Adrenal gland (tissue), 12 donors: ENCODE measurements around the gene EIF5B. TPM values are rescaled to one million over a fixed set of nuclear protein-coding genes. Genes with fewer than 3 reads are reported as not detected.

Experiments used
- DNase-seq, 7 donors: peaks; one replicate each; pipeline ENCODE4 v3.0.0-alpha.2; 2019 to 2020
- H3K27ac ChIP-seq, 5 donors: fragments of 200-600 bp; sonication (generic) in 4 of 5; 1 replicate in 3 of 5; 2 replicates in 2 of 5; pipeline versions ENCODE4 v1.5.1 to v1.8.0; 2016 to 2020; ENCODE audit warnings: mild to moderate bottlenecking in 1 of 5
- H3K27me3 ChIP-seq: fragments of 200-600 bp; 2 replicates; pipeline ENCODE4 v1.8.0; 2021
- H3K36me3 ChIP-seq, 2 donors: fragments of 200-600 bp; replicated peaks in 1 of 2; 1 replicate in 1 of 2; 2 replicates in 1 of 2; pipeline versions ENCODE4 v1.5.1 to v1.8.0; 2018 to 2022
- H3K4me1 ChIP-seq, 2 donors: fragments of 200-600 bp; replicated peaks in 1 of 2; 1 replicate in 1 of 2; 2 replicates in 1 of 2; pipeline versions ENCODE4 v1.5.1 to v1.8.0; 2018 to 2021
- H3K4me3 ChIP-seq, 4 donors: fragments of 200-600 bp; sonication (generic) in 3 of 4; one replicate each; pipeline ENCODE4 v1.5.1; 2016 to 2018
- H3K9me3 ChIP-seq, 3 donors: fragments of 200-600 bp; sonication (generic) in 1 of 3; replicated peaks in 1 of 3; 1 replicate in 2 of 3; 2 replicates in 1 of 3; pipeline versions ENCODE4 v1.5.1 to v1.8.0; 2016 to 2021
- POLR2A ChIP-seq, 2 donors: fragments of 450-650 bp; IDR thresholded peaks; one replicate each; pipeline ENCODE4 v1.6.1; 2017; ENCODE audit warnings: antibody characterized with exemption in 2 of 2, mild to moderate bottlenecking in 2 of 2, moderate library complexity in 1 of 2
- WGBS, 4 donors: extraction: QIAGEN DNeasy Blood & Tissue Kit in 2 of 4; methylation state at CpG; one replicate each; pipeline versions ENCODE4 v1.1.5 to v1.1.7; 2013 to 2017; 5-methylcytosine and 5-hydroxymethylcytosine counted together
- intact Hi-C, 2 donors: fragments of 100-400 bp; cut with DNase I; formaldehyde crosslinking; loops; one replicate each; pipeline versions ENCODE4 v1.14.1 to v1.15.0; 2022 to 2023
- polyA plus RNA-seq, 3 donors: library from polyadenylated mRNA; stranded (reverse); fragments of 200-250 nt in 2 of 3; fragments of 350-450 nt in 1 of 3; fragmentation: Illumina TruSeq in 1 of 3; extraction: RNeasy Lipid Tissue Mini Kit (QIAGEN cat#74804) in 1 of 3; gene quantifications; one replicate each; pipeline ENCODE4 v1.2.3, GENCODE V29; 2013 to 2014
- total RNA-seq, 9 donors: library from RNA; depleted of rRNA in 4 of 9; stranded (reverse); fragments of >200 nt in 4 of 9; fragments of 120-200 nt in 1 of 9; fragmentation: NEBNext Ultra II Directional in 1 of 9; extraction: Animal tissue kit (Norgen Biotek cat#: 25700) in 1 of 9; gene quantifications; one replicate each; pipeline versions ENCODE4 v1.1.0 to v1.2.4, GENCODE V29; 2013 to 2023
- TF ChIP-seq, protein P1 (sequence below), 6 experiments: fragments of 450-650 bp in 4 of 6; fragments of 200-600 bp in 2 of 6; sonication (generic) in 1 of 6; IDR thresholded peaks; 1 replicate in 5 of 6; 2 replicates in 1 of 6; pipeline versions ENCODE4 v1.5.1 to v1.8.0; 2016 to 2021; ENCODE audit warnings: antibody characterized with exemption in 6 of 6, mild to moderate bottlenecking in 2 of 6, moderate library complexity in 1 of 6
- donor health status: healthy with polysubstance abuse.
- donor health status: Bipolar disorder and iron deficiency.
- donor health status: DM: yes; HTN: yes; CAD: no.
- donor health status: DM: no; HTN: no; CAD: no.
- donor health status: DM: no; HTN: no; CAD: no.
- donor health status: DM: yes; HTN: yes; CAD: no.

The EIF5B gene
- total and polyA plus RNA-seq, 12 donors: 11.1 to 71.3 (median 27.4) TPM

GRCh38 chr2:99417396-99417795 is 80.2 kb downstream of the EIF5B start:
- H3K9me3 ChIP-seq: no peaks in the 10 kb centered on the region
- intact Hi-C loops: no loop called here
- TF ChIP-seq POLR2A (IDR thresholded peaks at IDR 0.05): no peak
- TF ChIP-seq, protein P1, sequence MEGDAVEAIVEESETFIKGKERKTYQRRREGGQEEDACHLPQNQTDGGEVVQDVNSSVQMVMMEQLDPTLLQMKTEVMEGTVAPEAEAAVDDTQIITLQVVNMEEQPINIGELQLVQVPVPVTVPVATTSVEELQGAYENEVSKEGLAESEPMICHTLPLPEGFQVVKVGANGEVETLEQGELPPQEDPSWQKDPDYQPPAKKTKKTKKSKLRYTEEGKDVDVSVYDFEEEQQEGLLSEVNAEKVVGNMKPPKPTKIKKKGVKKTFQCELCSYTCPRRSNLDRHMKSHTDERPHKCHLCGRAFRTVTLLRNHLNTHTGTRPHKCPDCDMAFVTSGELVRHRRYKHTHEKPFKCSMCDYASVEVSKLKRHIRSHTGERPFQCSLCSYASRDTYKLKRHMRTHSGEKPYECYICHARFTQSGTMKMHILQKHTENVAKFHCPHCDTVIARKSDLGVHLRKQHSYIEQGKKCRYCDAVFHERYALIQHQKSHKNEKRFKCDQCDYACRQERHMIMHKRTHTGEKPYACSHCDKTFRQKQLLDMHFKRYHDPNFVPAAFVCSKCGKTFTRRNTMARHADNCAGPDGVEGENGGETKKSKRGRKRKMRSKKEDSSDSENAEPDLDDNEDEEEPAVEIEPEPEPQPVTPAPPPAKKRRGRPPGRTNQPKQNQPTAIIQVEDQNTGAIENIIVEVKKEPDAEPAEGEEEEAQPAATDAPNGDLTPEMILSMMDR (IDR thresholded peaks at IDR 0.05): no peak
- H3K27me3 ChIP-seq: no peaks in the 10 kb centered on the region
- H3K4me3 ChIP-seq: no peak overlapping the region
- peaks cover 0 to 50% of the 10 kb centered on the region in 2 donors for H3K36me3 ChIP-seq
- WGBS, 4 donors: 65 to 85% (median 69%) methylated on average over 3 of the region's 3 CpGs
- no peak for DNase-seq
- H3K27ac ChIP-seq: no peak overlapping the region
- peaks cover 0 to 10% of the 10 kb centered on the region in 2 donors for H3K4me1 ChIP-seq

GRCh38 chr2:99420031-99420430 is 82.8 kb downstream of the EIF5B start:
- WGBS, 4 donors: 48 to 67% (median 53%) methylated on average over 1 of the region's 1 CpG
- Histone ChIP-seq H3K9me3 (no peaks in the 10 kb centered on the region), H3K27me3 (no peaks in the 10 kb centered on the region), H3K4me1 (peaks cover 0 to 10% of the 10 kb centered on the region in 2 donors), H3K27ac (peak overlapping the region in 2 of 5 donors; percentile 24 to 71), H3K36me3 (peaks cover 0 to 69% of the 10 kb centered on the region in 2 donors), H3K4me3 (no peak overlapping the region)
- TF ChIP-seq POLR2A (IDR thresholded peaks at IDR 0.05): no peak
- TF ChIP-seq, protein P1 (IDR thresholded peaks at IDR 0.05): no peak
- DNase-seq: no peak
- intact Hi-C loops: no loop called here

DNA sequence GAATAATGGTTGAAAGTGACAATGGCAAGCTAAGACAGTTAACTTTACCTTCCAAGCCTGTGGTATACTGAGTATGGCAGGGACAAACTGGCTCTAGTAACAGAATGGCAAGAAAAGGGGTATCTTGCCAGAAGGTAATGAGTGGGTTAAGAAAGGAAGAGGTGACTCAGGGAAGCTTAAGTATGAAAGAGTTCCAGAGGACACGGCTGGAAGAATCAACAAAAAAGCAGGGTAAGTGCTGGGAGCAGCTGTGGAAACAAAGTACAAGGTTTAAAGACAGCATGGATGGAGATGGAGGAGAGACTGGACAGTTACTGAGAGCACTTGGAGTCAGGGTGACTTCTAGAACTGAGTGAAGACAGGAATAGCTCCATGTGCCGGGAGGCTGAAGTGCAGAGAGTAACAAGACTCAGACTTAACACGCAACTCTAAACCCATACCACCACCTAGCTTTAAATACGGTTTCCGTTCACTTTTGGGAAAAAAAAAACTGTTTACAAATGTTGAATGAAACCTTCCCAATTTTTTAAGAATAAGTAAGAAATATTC is 83.6 kb downstream of the EIF5B start:
- Histone ChIP-seq H3K36me3 (peaks cover 0 to 61% of the 10 kb centered on the region in 2 donors), H3K27me3 (no peaks in the 10 kb centered on the region), H3K9me3 (no peaks in the 10 kb centered on the region), H3K4me1 (peaks cover 0 to 10% of the 10 kb centered on the region in 2 donors), H3K27ac (peak overlapping the region in 1 of 5 donors; percentile 71), H3K4me3 (no peak overlapping the region)
- DNase-seq: no peak
- no peak for TF ChIP-seq POLR2A (IDR thresholded peaks at IDR 0.05)
- TF ChIP-seq, protein P1 (IDR thresholded peaks at IDR 0.05): no peak
- 81 to 85% (median 83%) methylated on average over 5 of the region's 5 CpGs for WGBS, 4 donors
- intact Hi-C loops: no loop called here

- no peaks in the 10 kb centered on the region for H3K27me3 ChIP-seq
- H3K27ac ChIP-seq: no peak overlapping the region
- intact Hi-C loops: no loop called here
- TF ChIP-seq POLR2A (IDR thresholded peaks at IDR 0.05): no peak
- TF ChIP-seq, protein P1 (IDR thresholded peaks at IDR 0.05): no peak
- H3K4me3 ChIP-seq: no peak overlapping the region
- 89 to 93% (median 91%) methylated on average over 5 of the region's 5 CpGs for WGBS, 4 donors
- no peaks in the 10 kb centered on the region for H3K9me3 ChIP-seq
- H3K4me1 ChIP-seq: peaks cover 0 to 10% of the 10 kb centered on the region in 2 donors
- DNase-seq: no peak
- H3K36me3 ChIP-seq: peaks cover 0 to 56% of the 10 kb centered on the region in 2 donors
These were observed 84.3 kb downstream of the EIF5B start for GRCh38 chr2:99421469-99421868.
